SU-DHL-6 (cell line): ENCODE results near the gene GLRA3.
A peak's percentile ranks its signal among the peaks of the same experiment; 100 is the strongest.

Experiments used
- H2AFZ ChIP-seq: fragments of 200-600 bp; sonication (generic); 2 replicates; pipeline ENCODE4 v1.6.1; 2014; ENCODE audit warnings: low read depth, mild to moderate bottlenecking, moderate library complexity, mixed read lengths, antibody characterized with exemption, low read length; ENCODE audit not compliant: severe bottlenecking
- H3F3A ChIP-seq: fragments of 200-600 bp; shearing (Covaris generic); 2 replicates; pipeline ENCODE4 v1.6.0; 2016; ENCODE audit warnings: antibody characterized with exemption, mild to moderate bottlenecking; ENCODE audit not compliant: insufficient read depth
- H3K27ac ChIP-seq: fragments of 200-600 bp; sonication (generic); 2 replicates; pipeline ENCODE4 v1.5.1; 2016; ENCODE audit warnings: low read depth, mild to moderate bottlenecking, low read length, moderate library complexity, mixed read lengths
- H3K27me3 ChIP-seq: fragments of 200-600 bp; sonication (generic), shearing (Covaris generic); 2 replicates; pipeline ENCODE4 v1.6.0; 2014; ENCODE audit warnings: mild to moderate bottlenecking, low read length
- H3K36me3 ChIP-seq: fragments of 200-600 bp; sonication (generic); 2 replicates; pipeline ENCODE4 v1.6.1; 2014; ENCODE audit warnings: mild to moderate bottlenecking, low read length, mixed read lengths
- H3K4me2 ChIP-seq: fragments of 300-600, 200-600 bp; shearing (Covaris generic), sonication (generic); 2 replicates; pipeline ENCODE4 v1.6.0; 2014; ENCODE audit warnings: low read length, low read depth, mild to moderate bottlenecking; ENCODE audit not compliant: poor library complexity, severe bottlenecking
- H3K4me3 ChIP-seq: fragments of 200-600 bp; sonication (generic); 2 replicates; pipeline ENCODE4 v1.5.1; 2014; ENCODE audit warnings: antibody characterized with exemption, low read length, mild to moderate bottlenecking, mixed read lengths; ENCODE audit not compliant: insufficient read depth, poor library complexity, severe bottlenecking
- H3K79me2 ChIP-seq: fragments of 200-600 bp; sonication (generic); 2 replicates; pipeline ENCODE4 v1.6.1; 2014; ENCODE audit warnings: mild to moderate bottlenecking, low read length, moderate library complexity; ENCODE audit not compliant: insufficient read depth
- H3K9ac ChIP-seq: fragments of 200-600 bp; sonication (generic); 2 replicates; pipeline ENCODE4 v1.7.0; 2014; ENCODE audit warnings: mild to moderate bottlenecking, low read length
- H3K9me2 ChIP-seq: fragments of 200-600 bp; sonication (generic); replicated peaks from 2 replicates; pipeline ENCODE4 v1.6.1; 2014; ENCODE audit warnings: low read length; ENCODE audit not compliant: insufficient read depth
- H3K9me3 ChIP-seq: fragments of 200-600 bp; sonication (generic); 2 replicates; pipeline ENCODE4 v1.6.1; 2014; ENCODE audit warnings: low read length, mixed read lengths; ENCODE audit not compliant: insufficient read depth
- H4K20me1 ChIP-seq: fragments of 200-600 bp; sonication (generic); 2 replicates; pipeline ENCODE4 v1.6.1; 2014; ENCODE audit warnings: low read depth, mild to moderate bottlenecking, antibody characterized with exemption, low read length, moderate library complexity, mixed read lengths
- CTCF ChIP-seq: fragments of 200-600 bp; sonication (generic); IDR thresholded peaks from one replicate; pipeline ENCODE4 v1.5.1; 2017; ENCODE audit warnings: antibody characterized with exemption, mild to moderate bottlenecking, low read length, moderate library complexity; ENCODE audit not compliant: insufficient read depth, poor library complexity, severe bottlenecking
- EZH2phosphoT487 ChIP-seq: fragments of 200-600 bp; sonication (generic), shearing (Covaris generic); conservative IDR thresholded peaks from 2 replicates; pipeline ENCODE4 v1.6.1; 2018; ENCODE audit warnings: mild to moderate bottlenecking, antibody characterized with exemption, low read length, moderate library complexity, mixed read lengths

Gene GLRA3

GRCh38 chr4:174810834-174811233 lies 18.2 kb downstream of the GLRA3 start:
- Histone ChIP-seq H3K27ac (peak overlapping the region; percentile 83), H3K9me2 (no peaks in the 10 kb centered on the region), H3K4me3 (no peak overlapping the region), H4K20me1 (no peaks in the 10 kb centered on the region), H3K36me3 (no peaks in the 10 kb centered on the region), H3K9ac (0 out of 2 replicates have a peak overlapping the region, but pooled peaks have one; percentile 2), H3K79me2 (no peaks in the 10 kb centered on the region), H3F3A (no peaks in the 10 kb centered on the region), H3K4me2 (peak overlapping the region; percentile 55), H3K27me3 (no peaks in the 10 kb centered on the region), H3K9me3 (peaks cover 10% of the 10 kb centered on the region; the same call in 1 of the 2 replicates), H2AFZ (peak overlapping the region; percentile 58)
- no peak for TF ChIP-seq EZH2phosphoT487
- no peak for TF ChIP-seq CTCF

GRCh38 chr4:174808836-174809235 lies 20.2 kb downstream of the GLRA3 start:
- TF ChIP-seq CTCF = no peak
- no peak for TF ChIP-seq EZH2phosphoT487
- no peak overlapping the region for H3K9ac ChIP-seq
- no peak overlapping the region for H3K4me3 ChIP-seq
- no peaks in the 10 kb centered on the region for H3K36me3 ChIP-seq
- no peaks in the 10 kb centered on the region for H4K20me1 ChIP-seq
- no peak overlapping the region for H2AFZ ChIP-seq
- H3K9me3 ChIP-seq = no peaks in the 10 kb centered on the region
- no peaks in the 10 kb centered on the region for H3K27me3 ChIP-seq
- no peaks in the 10 kb centered on the region for H3F3A ChIP-seq
- H3K4me2 ChIP-seq = no peak overlapping the region
- H3K27ac ChIP-seq = no peak overlapping the region
- H3K9me2 ChIP-seq = no peaks in the 10 kb centered on the region
- no peaks in the 10 kb centered on the region for H3K79me2 ChIP-seq

DNA sequence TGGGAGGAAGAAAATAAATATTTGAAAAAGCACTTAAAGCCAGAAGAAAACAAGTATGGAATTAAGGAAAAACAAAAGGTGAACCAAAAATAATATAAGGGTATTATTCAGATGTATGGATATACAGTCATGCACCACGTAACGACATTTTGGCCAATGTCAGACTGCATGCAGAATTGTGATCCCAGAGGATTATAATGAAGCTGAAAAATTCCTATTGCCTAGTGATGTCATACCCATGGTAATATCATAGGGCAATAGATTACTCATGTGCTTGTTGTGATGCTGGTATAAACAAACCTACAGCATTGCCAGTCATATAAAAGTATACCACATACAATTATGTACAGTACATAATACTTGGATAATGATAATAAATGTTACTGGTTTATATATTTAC lies 20.9 kb downstream of the GLRA3 start:
- H3K4me3 ChIP-seq = no peak overlapping the region
- no peaks in the 10 kb centered on the region for H3K36me3 ChIP-seq
- H3K4me2 ChIP-seq = no peak overlapping the region
- H3K27me3 ChIP-seq = no peaks in the 10 kb centered on the region
- H2AFZ ChIP-seq = peak overlapping the region; percentile 14
- no peaks in the 10 kb centered on the region for H4K20me1 ChIP-seq
- no peaks in the 10 kb centered on the region for H3K9me2 ChIP-seq
- no peaks in the 10 kb centered on the region for H3K79me2 ChIP-seq
- no peak overlapping the region for H3K27ac ChIP-seq
- no peak overlapping the region for H3K9ac ChIP-seq
- no peak for TF ChIP-seq CTCF
- no peak for TF ChIP-seq EZH2phosphoT487
- H3K9me3 ChIP-seq = 0 out of 2 replicates have a peak, but pooled peaks cover 6% of the 10 kb centered on the region
- H3F3A ChIP-seq = no peaks in the 10 kb centered on the region
